ENCODE results near the gene TP53RK.
A peak's percentile ranks its signal among the peaks of the same experiment; 100 is the strongest.

The TP53RK gene

GRCh38 chr20:46649965-46650542, 39.2 kb downstream of the TP53RK start:
- H3K9me3 ChIP-seq (ENCODE audit: severe bottlenecking): no peaks in the 10 kb centered on the region
- peaks cover 11% of the 10 kb centered on the region for H3K27me3 ChIP-seq (ENCODE audit: insufficient read depth, poor library complexity, severe bottlenecking)
- H3K36me3 ChIP-seq (ENCODE audit: low read depth): no peaks in the 10 kb centered on the region
- ATAC-seq (ENCODE audit: low read depth) (no peak), DNase-seq (ENCODE audit: low spot score) (no peak)
- no peak for TF ChIP-seq CTCF (IDR thresholded peaks at IDR 0.05; ENCODE audit: poor library complexity, severe bottlenecking)
- no peak overlapping the region for H3K27ac ChIP-seq (ENCODE audit: poor library complexity, severe bottlenecking)
- H3K4me1 ChIP-seq (ENCODE audit: insufficient read depth, poor library complexity, severe bottlenecking): no peaks in the 10 kb centered on the region
- no peak overlapping the region for H3K4me3 ChIP-seq (ENCODE audit: severe bottlenecking)

- Histone ChIP-seq H3K4me1 (ENCODE audit: insufficient read depth, poor library complexity, severe bottlenecking) (no peaks in the 10 kb centered on the region), H3K9me3 (ENCODE audit: severe bottlenecking) (no peaks in the 10 kb centered on the region), H3K27ac (ENCODE audit: poor library complexity, severe bottlenecking) (no peak overlapping the region), H3K4me3 (ENCODE audit: severe bottlenecking) (no peak overlapping the region), H3K36me3 (ENCODE audit: low read depth) (no peaks in the 10 kb centered on the region), H3K27me3 (ENCODE audit: insufficient read depth, poor library complexity, severe bottlenecking) (peaks cover 11% of the 10 kb centered on the region)
- ATAC-seq (ENCODE audit: low read depth) (no peak), DNase-seq (ENCODE audit: low spot score) (no peak)
- no peak for TF ChIP-seq CTCF (IDR thresholded peaks at IDR 0.05; ENCODE audit: poor library complexity, severe bottlenecking)
Measured at GRCh38 chr20:46649650-46649949, 39.6 kb downstream of the TP53RK start.

- Histone ChIP-seq H3K4me3 (ENCODE audit: severe bottlenecking) (no peak overlapping the region), H3K4me1 (ENCODE audit: insufficient read depth, poor library complexity, severe bottlenecking) (no peaks in the 10 kb centered on the region), H3K27me3 (ENCODE audit: insufficient read depth, poor library complexity, severe bottlenecking) (peaks cover 11% of the 10 kb centered on the region), H3K9me3 (ENCODE audit: severe bottlenecking) (no peaks in the 10 kb centered on the region), H3K27ac (ENCODE audit: poor library complexity, severe bottlenecking) (no peak overlapping the region), H3K36me3 (ENCODE audit: low read depth) (no peaks in the 10 kb centered on the region)
- no peak for TF ChIP-seq CTCF (IDR thresholded peaks at IDR 0.05; ENCODE audit: poor library complexity, severe bottlenecking)
- ATAC-seq (ENCODE audit: low read depth) (peak; percentile 21; the same call in 1 of the 3 replicates), DNase-seq (ENCODE audit: low spot score) (no peak)
Measured at GRCh38 chr20:46648903-46649649, 40.2 kb downstream of the TP53RK start.

- ATAC-seq (ENCODE audit: low read depth) (no peak), DNase-seq (ENCODE audit: low spot score) (no peak)
- no peak for TF ChIP-seq CTCF (IDR thresholded peaks at IDR 0.05; ENCODE audit: poor library complexity, severe bottlenecking)
- Histone ChIP-seq H3K27me3 (ENCODE audit: insufficient read depth, poor library complexity, severe bottlenecking) (peaks cover 11% of the 10 kb centered on the region), H3K4me1 (ENCODE audit: insufficient read depth, poor library complexity, severe bottlenecking) (no peaks in the 10 kb centered on the region), H3K4me3 (ENCODE audit: severe bottlenecking) (no peak overlapping the region), H3K27ac (ENCODE audit: poor library complexity, severe bottlenecking) (no peak overlapping the region), H3K36me3 (ENCODE audit: low read depth) (no peaks in the 10 kb centered on the region), H3K9me3 (ENCODE audit: severe bottlenecking) (no peaks in the 10 kb centered on the region)
Measured at GRCh38 chr20:46647469-46647868, 41.8 kb downstream of the TP53RK start.

Measured in RWPE2 (cell line).